GM23338 (cell line): ENCODE data around the gene GOLGA6A. TPM values are rescaled to one million over a fixed set of nuclear protein-coding genes. Genes with fewer than 3 reads are reported as not detected.

Experiments
- ATAC-seq: fragments of 200-7000 bp; cut with Tn5 transposase; 3 replicates; pipeline ENCODE4 v1.9.1; 2020
- DNase-seq: peaks from one replicate; pipeline ENCODE4 v3.0.0-alpha.2; 2015; ENCODE audit warnings: low spot score
- H2AFZ ChIP-seq: fragments of 200-600 bp; sonication (generic); 2 replicates; pipeline ENCODE4 v1.8.0; 2016; ENCODE audit warnings: antibody characterized with exemption, mild to moderate bottlenecking, moderate library complexity
- H3F3A ChIP-seq: fragments of 200-600 bp; sonication (generic); replicated peaks from 2 replicates; pipeline ENCODE4 v1.8.0; 2017; ENCODE audit warnings: antibody characterized with exemption, mixed run types, low read depth
- H3K27ac ChIP-seq: fragments of 200-600 bp; sonication (generic); 2 replicates; pipeline ENCODE4 v1.6.1; 2016; ENCODE audit warnings: low read depth
- H3K27me3 ChIP-seq: fragments of 200-600 bp; sonication (generic); 2 replicates; pipeline ENCODE4 v1.8.0; 2016; ENCODE audit warnings: mild to moderate bottlenecking, mixed run types, moderate library complexity; ENCODE audit not compliant: insufficient read depth
- H3K36me3 ChIP-seq: fragments of 200-600 bp; sonication (generic); 2 replicates; pipeline ENCODE4 v1.8.0; 2016; ENCODE audit warnings: mild to moderate bottlenecking; ENCODE audit not compliant: insufficient read depth
- H3K4me1 ChIP-seq: fragments of 200-600 bp; sonication (generic); 2 replicates; pipeline ENCODE4 v1.8.0; 2016; ENCODE audit warnings: mild to moderate bottlenecking, moderate library complexity; ENCODE audit not compliant: insufficient read depth
- H3K4me2 ChIP-seq: fragments of 200-600 bp; sonication (generic); 2 replicates; pipeline ENCODE4 v1.7.1; 2017; ENCODE audit warnings: mixed run types
- H3K4me3 ChIP-seq: fragments of 200-600 bp; sonication (generic); 2 replicates; pipeline ENCODE4 v1.6.1; 2016; ENCODE audit warnings: mixed run types
- H3K79me2 ChIP-seq: fragments of 200-600 bp; sonication (generic); replicated peaks from 2 replicates; pipeline ENCODE4 v1.8.0; 2017; ENCODE audit warnings: mild to moderate bottlenecking; ENCODE audit not compliant: insufficient read depth
- H3K9me2 ChIP-seq: fragments of 200-600 bp; sonication (generic); 2 replicates; pipeline ENCODE4 v1.8.0; 2017; ENCODE audit not compliant: insufficient read depth
- H4K20me1 ChIP-seq: fragments of 200-600 bp; sonication (generic); replicated peaks from 2 replicates; pipeline ENCODE4 v1.8.0; 2017; ENCODE audit warnings: mild to moderate bottlenecking; ENCODE audit not compliant: insufficient read depth
- H3K27ac Mint-ChIP-seq: 2 replicates; pipeline ENCODE4 v1.8.0; 2020; ENCODE audit warnings: inconsistent platforms, mild to moderate bottlenecking, moderate library complexity, mixed read lengths
- H3K27me3 Mint-ChIP-seq: 3 replicates; pipeline ENCODE4 v1.8.0; 2022; ENCODE audit warnings: low read depth, mild to moderate bottlenecking, moderate library complexity, mixed read lengths, inconsistent platforms; ENCODE audit not compliant: insufficient read depth, poor library complexity
- H3K36me3 Mint-ChIP-seq: 3 replicates; pipeline ENCODE4 v1.8.0; 2021; ENCODE audit warnings: low read depth, mild to moderate bottlenecking, inconsistent platforms, moderate library complexity, mixed read lengths
- H3K4me1 Mint-ChIP-seq: 3 replicates; pipeline ENCODE4 v1.8.0; 2020; ENCODE audit warnings: mild to moderate bottlenecking, inconsistent platforms, mixed read lengths
- H3K4me3 Mint-ChIP-seq: 3 replicates; pipeline ENCODE4 v1.8.0; 2021; ENCODE audit warnings: moderate library complexity, mild to moderate bottlenecking, inconsistent platforms, mixed read lengths
- H3K9me3 Mint-ChIP-seq: 3 replicates; pipeline ENCODE4 v1.8.0; 2020; ENCODE audit warnings: moderate library complexity, mild to moderate bottlenecking, inconsistent platforms, mixed read lengths
- CREB1 ChIP-seq: fragments of 250-450 bp; sonication (Bioruptor Pico); IDR thresholded peaks from 2 replicates; pipeline ENCODE4 v1.5.0; 2020; ENCODE audit warnings: low read depth, mild to moderate bottlenecking, moderate library complexity
- CTCF ChIP-seq, 2 experiments: fragments of 200-600 bp in 1 of 2; sonication (generic) in 1 of 2; conservative IDR thresholded peaks; 2 replicates each; pipeline versions ENCODE4 v1.5.1 to v1.6.1; 2016 to 2017; ENCODE audit warnings: antibody characterized with exemption in 2 of 2, low read depth in 2 of 2, mild to moderate bottlenecking in 2 of 2, moderate library complexity in 1 of 2
- ETS1 ChIP-seq: IDR thresholded peaks from 2 replicates; pipeline ENCODE4 v1.6.1; 2016; ENCODE audit warnings: antibody characterized with exemption
- EZH2 ChIP-seq: fragments of 200-600 bp; sonication (generic); IDR thresholded peaks from one replicate; pipeline ENCODE4 v1.8.0; 2017; ENCODE audit warnings: antibody characterized with exemption, mild to moderate bottlenecking, low read depth; ENCODE audit not compliant: unreplicated experiment
- EZH2phosphoT487 ChIP-seq: fragments of 200-600 bp; sonication (generic); IDR thresholded peaks from one replicate; pipeline ENCODE4 v1.8.1; 2018; ENCODE audit warnings: antibody characterized with exemption; ENCODE audit not compliant: unreplicated experiment
- JUNB ChIP-seq: IDR thresholded peaks from one replicate; pipeline ENCODE4 v1.6.1; 2016; ENCODE audit warnings: antibody characterized with exemption; ENCODE audit not compliant: unreplicated experiment
- NANOG ChIP-seq: IDR thresholded peaks from 2 replicates; pipeline ENCODE4 v1.6.1; 2016; ENCODE audit warnings: antibody characterized with exemption, borderline replicate concordance
- POLR2AphosphoS5 ChIP-seq: IDR thresholded peaks from 2 replicates; pipeline ENCODE4 v1.6.1; 2016; ENCODE audit warnings: antibody characterized with exemption, low read depth
- REST ChIP-seq: IDR thresholded peaks from one replicate; pipeline ENCODE4 v1.6.1; 2018; ENCODE audit warnings: antibody characterized with exemption; ENCODE audit not compliant: unreplicated experiment
- STAT1 ChIP-seq: IDR thresholded peaks from one replicate; pipeline ENCODE4 v1.6.1; 2016; ENCODE audit warnings: antibody characterized with exemption; ENCODE audit not compliant: unreplicated experiment
- ZNF114 ChIP-seq: fragments of 250-450 bp; sonication (Bioruptor Pico); IDR thresholded peaks from 2 replicates; pipeline ENCODE4 v1.5.0; 2020; ENCODE audit warnings: mild to moderate bottlenecking, moderate library complexity
- ZNF331 ChIP-seq: fragments of 250-450 bp; sonication (Bioruptor Pico); IDR thresholded peaks from 2 replicates; pipeline ENCODE4 v1.5.0; 2020; ENCODE audit warnings: low read depth, mild to moderate bottlenecking, moderate library complexity
- ZNF462 ChIP-seq: fragments of 250-450 bp; sonication (Bioruptor Pico); IDR thresholded peaks from 2 replicates; pipeline ENCODE4 v1.5.0; 2020; ENCODE audit warnings: mild to moderate bottlenecking, moderate library complexity
- polyA plus RNA-seq: library from polyadenylated mRNA; unstranded; fragments of >200 nt; fragmentation: Nextera tagmentation; extraction: Ambion mirVana; gene quantifications from 2 replicates; pipeline ENCODE4 v1.2.1, GENCODE V29; 2016
- total RNA-seq: library from RNA; depleted of rRNA; stranded (reverse); fragments of >200 nt; shearing (Covaris generic); gene quantifications from 2 replicates; pipeline ENCODE4 v1.2.3, GENCODE V29; 2014

The GOLGA6A gene
- total and polyA plus RNA-seq, 2 experiments from 2014 or later = 0.18 to 2.1 TPM

GRCh38 chr15:74032046-74032445 lies 50.3 kb downstream of the GOLGA6A start:
- H3K4me1 Mint-ChIP-seq = peaks cover 10% of the 10 kb centered on the region; the same call in 2 of the 3 replicates
- no peak overlapping the region for H3K4me3 ChIP-seq
- H3K9me3 Mint-ChIP-seq = no peaks in the 10 kb centered on the region; the same call in 2 of the 3 replicates
- no peak overlapping the region for H3K27ac ChIP-seq
- no peak overlapping the region for H2AFZ ChIP-seq
- H4K20me1 ChIP-seq = no peaks in the 10 kb centered on the region; the same call in 1 of the 2 replicates
- peaks cover 6% of the 10 kb centered on the region; the same call in 2 of the 3 replicates for H3K36me3 Mint-ChIP-seq
- peaks cover 16% of the 10 kb centered on the region for H3K27me3 Mint-ChIP-seq
- no peaks in the 10 kb centered on the region for H3K9me2 ChIP-seq
- H3K27me3 ChIP-seq = no peaks in the 10 kb centered on the region
- no peak for ATAC-seq
- TF ChIP-seq EZH2 (no peak), NANOG (no peak), ZNF114 (CRISPR knock-in tag) (no peak), ZNF331 (CRISPR knock-in tag) (no peak), JUNB (no peak), EZH2phosphoT487 (no peak), STAT1 (no peak), CREB1 (no peak), CTCF (conservative IDR thresholded peaks at IDR 0.05; ENCODE audit: low read depth in 2 of 2) (no peak), POLR2AphosphoS5 (no peak), ETS1 (no peak), ZNF462 (CRISPR knock-in tag) (no peak), REST (no peak)
- no peak overlapping the region for H3K4me2 ChIP-seq
- no peak overlapping the region for H3K27ac Mint-ChIP-seq
- no peak overlapping the region for H3K4me3 Mint-ChIP-seq
- no peaks in the 10 kb centered on the region for H3F3A ChIP-seq
- no peaks in the 10 kb centered on the region for H3K79me2 ChIP-seq
- H3K4me1 ChIP-seq = peaks cover 2% of the 10 kb centered on the region; the same call in 1 of the 2 replicates
- no peaks in the 10 kb centered on the region for H3K36me3 ChIP-seq
- no peak for DNase-seq
